ENCODE results near the gene POU6F2. TPM values are rescaled to one million over a fixed set of nuclear protein-coding genes. Genes with fewer than 3 reads are reported as not detected.

The POU6F2 gene, protein sequence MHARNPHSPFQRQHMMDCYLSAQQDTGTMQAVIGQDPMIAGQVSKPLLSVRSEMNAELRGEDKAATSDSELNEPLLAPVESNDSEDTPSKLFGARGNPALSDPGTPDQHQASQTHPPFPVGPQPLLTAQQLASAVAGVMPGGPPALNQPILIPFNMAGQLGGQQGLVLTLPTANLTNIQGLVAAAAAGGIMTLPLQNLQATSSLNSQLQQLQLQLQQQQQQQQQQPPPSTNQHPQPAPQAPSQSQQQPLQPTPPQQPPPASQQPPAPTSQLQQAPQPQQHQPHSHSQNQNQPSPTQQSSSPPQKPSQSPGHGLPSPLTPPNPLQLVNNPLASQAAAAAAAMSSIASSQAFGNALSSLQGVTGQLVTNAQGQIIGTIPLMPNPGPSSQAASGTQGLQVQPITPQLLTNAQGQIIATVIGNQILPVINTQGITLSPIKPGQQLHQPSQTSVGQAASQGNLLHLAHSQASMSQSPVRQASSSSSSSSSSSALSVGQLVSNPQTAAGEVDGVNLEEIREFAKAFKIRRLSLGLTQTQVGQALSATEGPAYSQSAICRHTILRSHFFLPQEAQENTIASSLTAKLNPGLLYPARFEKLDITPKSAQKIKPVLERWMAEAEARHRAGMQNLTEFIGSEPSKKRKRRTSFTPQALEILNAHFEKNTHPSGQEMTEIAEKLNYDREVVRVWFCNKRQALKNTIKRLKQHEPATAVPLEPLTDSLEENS
- 1 to 10 TPM; 1.1 to 1.3 TPM for total RNA-seq
- polyA plus RNA-seq (ENCODE audit: insufficient read length in 2 of 2) = 1 to 10 TPM; 1.9 to 2.0 TPM
- long read RNA-seq, donor 1 = 0 reads
- long read RNA-seq, donor 2 = 0 reads
- long read RNA-seq, donor 3 = 0 reads
- long read RNA-seq, donor 4 = 0 reads

DNA sequence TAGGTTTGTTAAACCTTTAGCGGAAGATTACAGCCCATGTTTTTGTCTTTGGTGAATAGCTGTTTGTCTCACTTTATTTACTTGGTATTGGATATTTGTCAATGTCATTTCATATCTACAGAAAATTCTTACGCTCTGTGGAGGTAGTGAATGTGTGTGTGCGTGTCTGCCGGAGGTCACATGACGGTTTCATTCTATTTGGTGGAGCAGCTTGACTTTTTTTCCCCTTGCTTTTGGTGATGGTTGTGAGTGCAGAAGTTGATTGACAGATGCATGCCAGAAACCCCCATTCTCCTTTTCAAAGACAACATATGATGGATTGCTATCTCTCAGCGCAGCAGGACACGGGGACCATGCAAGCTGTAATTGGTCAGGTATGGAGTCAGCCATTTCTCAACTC is at the start of gene POU6F2:
Gene POU6F2, plus strand, starts transcription at position 225 of the 400 bp plus-strand sequence. Its CDS starts 45 bp downstream, at position 270.
- Histone ChIP-seq H3K27ac (ENCODE audit: low read depth, low read length) (no peak within 1 kb of the TSS), H3K4me1 (ENCODE audit: control insufficient read depth, insufficient read depth, low read length) (peaks cover 6% of the 10 kb centered on the region), H3K9me3 (ENCODE audit: control insufficient read depth, insufficient read depth, low read length) (no peaks in the 10 kb centered on the region), H3K4me3 (ENCODE audit: low read depth, low read length) (no peak within 1 kb of the TSS), H3K36me3 (ENCODE audit: control insufficient read depth, insufficient read depth, low read length) (no peaks in the 10 kb centered on the region), H3K27me3 (ENCODE audit: control insufficient read depth, insufficient read depth, low read length) (peaks cover 26% of the 10 kb centered on the region)
- peak in 1 of 6 donors; percentile 25 for DNase-seq (ENCODE audit: low read depth in 4 of 6, low spot score in 6 of 6)
- 75% methylated on average over 2 of the region's 7 CpGs for WGBS (ENCODE audit: insufficient coverage)

DNA sequence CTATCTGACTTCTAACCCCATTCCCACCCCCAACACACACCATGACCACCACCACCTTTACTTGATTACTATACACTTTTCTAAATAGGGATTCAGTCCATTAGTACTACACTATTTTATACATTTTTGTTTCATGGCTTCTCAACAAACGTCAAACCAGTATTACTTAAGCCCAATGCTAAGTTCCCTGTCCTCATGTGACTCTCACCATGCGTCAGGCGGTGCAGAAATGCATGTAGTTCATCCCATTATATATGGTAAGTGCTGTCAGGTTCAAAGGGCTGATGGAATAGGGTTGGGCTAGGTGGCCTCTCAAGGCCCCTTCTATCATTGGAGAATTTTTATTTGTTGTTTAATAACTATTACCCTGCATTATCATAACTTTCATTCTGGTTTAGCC is 49.2 kb upstream of the POU6F2 start:
- DNase-seq (ENCODE audit: low read depth in 4 of 6, low spot score in 6 of 6) = no peak
- no peaks in the 10 kb centered on the region for H3K36me3 ChIP-seq (ENCODE audit: control insufficient read depth, insufficient read depth, low read length)
- no peak overlapping the region for H3K4me3 ChIP-seq (ENCODE audit: low read depth, low read length)
- H3K27ac ChIP-seq (ENCODE audit: low read depth, low read length) = no peak overlapping the region
- H3K4me1 ChIP-seq (ENCODE audit: control insufficient read depth, insufficient read depth, low read length) = no peaks in the 10 kb centered on the region
- H3K9me3 ChIP-seq (ENCODE audit: control insufficient read depth, insufficient read depth, low read length) = no peaks in the 10 kb centered on the region
- no peaks in the 10 kb centered on the region for H3K27me3 ChIP-seq (ENCODE audit: control insufficient read depth, insufficient read depth, low read length)
- WGBS (ENCODE audit: insufficient coverage) = 80% methylated on average over 1 of the region's 3 CpGs

DNA sequence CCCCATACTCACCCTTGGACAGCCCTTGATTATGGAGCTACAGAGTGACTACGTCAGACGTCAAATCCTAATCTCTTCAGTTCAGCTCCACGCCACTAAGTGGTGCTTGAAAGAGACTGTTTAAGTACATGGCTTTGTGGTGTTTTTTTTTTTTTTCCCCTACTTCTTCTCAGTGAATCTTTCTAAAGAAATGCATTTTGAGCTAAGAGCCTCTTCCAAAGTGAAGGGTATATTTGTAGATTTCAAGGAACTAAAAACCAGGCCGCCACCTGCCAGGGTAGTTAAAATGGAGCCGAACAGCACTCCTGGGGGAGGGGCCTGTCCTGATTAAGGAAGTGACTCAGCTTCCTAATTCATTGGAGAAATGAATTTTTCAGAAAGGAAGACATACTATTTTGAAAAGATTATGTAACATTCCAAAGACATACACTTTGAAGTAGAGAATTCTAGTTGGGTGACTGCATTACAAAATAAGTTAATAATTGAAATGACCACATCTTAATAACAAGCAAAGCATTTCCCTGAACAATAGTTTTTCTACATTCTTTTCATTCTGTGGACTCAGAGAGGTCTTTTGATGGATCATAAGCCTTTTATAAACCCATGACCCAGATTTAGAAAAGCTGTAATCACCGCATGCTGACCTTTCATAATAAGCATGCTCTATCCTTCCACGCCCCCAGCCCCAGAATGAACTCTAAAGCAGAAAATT is 48.1 kb upstream of the POU6F2 start:
- WGBS (ENCODE audit: insufficient coverage) = 80% methylated on average over 2 of the region's 7 CpGs
- no peaks in the 10 kb centered on the region for H3K9me3 ChIP-seq (ENCODE audit: control insufficient read depth, insufficient read depth, low read length)
- DNase-seq (ENCODE audit: low read depth in 4 of 6, low spot score in 6 of 6) = no peak
- H3K4me3 ChIP-seq (ENCODE audit: low read depth, low read length) = no peak overlapping the region
- H3K27ac ChIP-seq (ENCODE audit: low read depth, low read length) = no peak overlapping the region
- H3K27me3 ChIP-seq (ENCODE audit: control insufficient read depth, insufficient read depth, low read length) = no peaks in the 10 kb centered on the region
- no peaks in the 10 kb centered on the region for H3K4me1 ChIP-seq (ENCODE audit: control insufficient read depth, insufficient read depth, low read length)
- no peaks in the 10 kb centered on the region for H3K36me3 ChIP-seq (ENCODE audit: control insufficient read depth, insufficient read depth, low read length)

DNA sequence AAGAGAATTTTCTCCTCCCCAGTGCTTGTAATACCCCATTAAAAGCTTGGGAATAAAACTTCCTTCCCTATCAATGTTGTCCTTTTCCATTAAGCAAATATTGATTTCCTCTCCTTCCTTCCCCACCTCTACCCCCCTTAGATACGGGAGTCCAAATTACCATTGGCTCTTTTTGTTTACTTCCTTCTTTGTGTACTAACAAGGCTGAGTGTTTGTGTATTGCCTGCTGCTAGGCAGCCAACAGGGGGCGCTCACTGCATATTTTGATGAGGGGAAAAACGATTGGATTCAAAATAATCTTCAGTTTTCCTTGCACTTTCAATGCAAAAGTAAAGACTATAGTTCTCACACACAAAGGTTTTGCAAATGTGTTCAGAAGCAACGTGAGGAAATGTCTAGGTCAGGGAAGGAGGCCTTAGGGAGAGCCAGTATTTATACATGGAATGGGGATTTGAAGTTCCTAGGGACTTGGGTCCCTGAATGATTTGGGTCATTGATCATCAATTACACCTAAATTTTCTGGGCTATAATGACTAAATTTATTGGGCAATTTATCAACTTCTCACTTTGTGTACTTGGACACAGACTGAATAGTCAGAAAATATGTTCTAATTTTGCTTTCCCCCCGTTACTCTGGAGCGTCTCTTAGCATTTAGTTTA is 45.1 kb upstream of the POU6F2 start:
- no peaks in the 10 kb centered on the region for H3K36me3 ChIP-seq (ENCODE audit: control insufficient read depth, insufficient read depth, low read length)
- 75% methylated on average over 2 of the region's 6 CpGs for WGBS (ENCODE audit: insufficient coverage)
- H3K4me1 ChIP-seq (ENCODE audit: control insufficient read depth, insufficient read depth, low read length) = no peaks in the 10 kb centered on the region
- peak; percentile 33 to 94 (median 64) for DNase-seq (ENCODE audit: low read depth in 4 of 6, low spot score in 6 of 6)
- no peak overlapping the region for H3K4me3 ChIP-seq (ENCODE audit: low read depth, low read length)
- H3K9me3 ChIP-seq (ENCODE audit: control insufficient read depth, insufficient read depth, low read length) = no peaks in the 10 kb centered on the region
- no peak overlapping the region for H3K27ac ChIP-seq (ENCODE audit: low read depth, low read length)
- H3K27me3 ChIP-seq (ENCODE audit: control insufficient read depth, insufficient read depth, low read length) = no peaks in the 10 kb centered on the region

DNA sequence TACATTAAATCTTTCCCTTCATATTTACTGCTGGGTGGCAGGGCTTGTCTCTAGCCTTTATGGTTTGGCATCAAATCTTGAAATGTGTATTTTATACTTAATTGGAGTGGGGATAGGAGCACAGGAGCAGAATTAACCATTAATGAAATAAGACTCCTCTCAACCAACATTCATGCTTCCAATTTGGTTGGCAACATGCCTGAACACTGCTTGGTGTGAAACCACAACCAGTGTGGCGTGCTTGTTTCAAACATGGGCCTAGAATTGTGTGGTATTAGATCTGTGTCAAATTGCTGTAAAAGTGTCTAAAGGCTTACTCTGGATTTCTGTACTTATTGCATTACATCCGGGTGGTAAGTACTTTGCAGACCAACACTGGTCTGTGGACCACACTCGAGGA is 43.7 kb upstream of the POU6F2 start:
- no peak overlapping the region for H3K4me3 ChIP-seq (ENCODE audit: low read depth, low read length)
- WGBS (ENCODE audit: insufficient coverage) = no CpG with 5 or more reads among the region's 3 CpGs

DNA sequence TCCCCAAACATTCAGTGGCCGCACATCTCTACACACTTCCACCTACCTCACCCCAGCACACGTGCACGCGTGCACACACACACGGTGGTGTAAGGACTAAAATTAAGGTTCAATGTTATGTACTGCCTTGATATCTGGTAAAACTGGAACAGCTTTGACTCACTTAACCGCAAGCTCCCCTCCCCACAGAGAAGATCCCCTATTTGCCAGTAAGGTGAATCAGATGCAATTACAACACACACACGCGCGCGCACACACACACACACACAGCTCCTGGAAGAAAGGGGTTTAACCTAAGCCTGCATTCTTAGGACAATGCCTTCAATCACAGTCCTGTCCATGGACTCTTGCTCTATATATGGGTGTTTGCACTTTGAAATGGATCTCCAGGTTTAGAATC is 43.2 kb upstream of the POU6F2 start:
- no peak overlapping the region for H3K4me3 ChIP-seq (ENCODE audit: low read depth, low read length)
- no peaks in the 10 kb centered on the region for H3K27me3 ChIP-seq (ENCODE audit: control insufficient read depth, insufficient read depth, low read length)
- no peaks in the 10 kb centered on the region for H3K36me3 ChIP-seq (ENCODE audit: control insufficient read depth, insufficient read depth, low read length)
- 100% methylated on average over 1 of the region's 10 CpGs for WGBS (ENCODE audit: insufficient coverage)
- H3K4me1 ChIP-seq (ENCODE audit: control insufficient read depth, insufficient read depth, low read length) = no peaks in the 10 kb centered on the region
- no peak overlapping the region for H3K27ac ChIP-seq (ENCODE audit: low read depth, low read length)
- DNase-seq (ENCODE audit: low read depth in 4 of 6, low spot score in 6 of 6) = no peak
- no peaks in the 10 kb centered on the region for H3K9me3 ChIP-seq (ENCODE audit: control insufficient read depth, insufficient read depth, low read length)

More for the DNA sequence above, 43.7 kb upstream of the POU6F2 start:
- Histone ChIP-seq H3K9me3 (ENCODE audit: control insufficient read depth, insufficient read depth, low read length) (no peaks in the 10 kb centered on the region), H3K4me1 (ENCODE audit: control insufficient read depth, insufficient read depth, low read length) (no peaks in the 10 kb centered on the region), H3K27ac (ENCODE audit: low read depth, low read length) (no peak overlapping the region), H3K36me3 (ENCODE audit: control insufficient read depth, insufficient read depth, low read length) (no peaks in the 10 kb centered on the region), H3K27me3 (ENCODE audit: control insufficient read depth, insufficient read depth, low read length) (no peaks in the 10 kb centered on the region)
- DNase-seq (ENCODE audit: low read depth in 4 of 6, low spot score in 6 of 6) = no peak

DNA sequence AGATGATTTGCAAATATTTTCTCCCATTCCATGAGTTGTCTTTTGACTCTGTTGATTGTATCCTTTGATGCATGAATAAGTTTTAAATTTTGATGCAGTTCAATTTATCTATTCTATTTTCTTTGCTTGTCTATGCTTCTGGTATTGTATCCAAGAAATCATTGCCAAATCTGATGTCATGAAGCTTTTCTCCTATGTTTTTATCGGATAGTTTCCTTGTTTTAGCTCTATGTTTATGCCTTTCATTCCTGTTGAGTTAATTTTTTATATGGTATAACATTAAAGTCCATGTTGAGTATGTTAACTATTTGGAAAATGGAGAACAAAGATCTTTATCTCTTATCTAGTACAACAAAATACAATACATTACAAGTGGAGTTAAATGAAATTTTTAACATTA is 41.1 kb upstream of the POU6F2 start:
- H3K4me3 ChIP-seq (ENCODE audit: low read depth, low read length) = no peak overlapping the region
- no peak overlapping the region for H3K27ac ChIP-seq (ENCODE audit: low read depth, low read length)
- H3K27me3 ChIP-seq (ENCODE audit: control insufficient read depth, insufficient read depth, low read length) = no peaks in the 10 kb centered on the region
- no peak for DNase-seq (ENCODE audit: low read depth in 4 of 6, low spot score in 6 of 6)
- no peaks in the 10 kb centered on the region for H3K9me3 ChIP-seq (ENCODE audit: control insufficient read depth, insufficient read depth, low read length)
- no peaks in the 10 kb centered on the region for H3K36me3 ChIP-seq (ENCODE audit: control insufficient read depth, insufficient read depth, low read length)
- H3K4me1 ChIP-seq (ENCODE audit: control insufficient read depth, insufficient read depth, low read length) = no peaks in the 10 kb centered on the region
- WGBS (ENCODE audit: insufficient coverage) = no CpG with 5 or more reads among the region's 1 CpG

DNA sequence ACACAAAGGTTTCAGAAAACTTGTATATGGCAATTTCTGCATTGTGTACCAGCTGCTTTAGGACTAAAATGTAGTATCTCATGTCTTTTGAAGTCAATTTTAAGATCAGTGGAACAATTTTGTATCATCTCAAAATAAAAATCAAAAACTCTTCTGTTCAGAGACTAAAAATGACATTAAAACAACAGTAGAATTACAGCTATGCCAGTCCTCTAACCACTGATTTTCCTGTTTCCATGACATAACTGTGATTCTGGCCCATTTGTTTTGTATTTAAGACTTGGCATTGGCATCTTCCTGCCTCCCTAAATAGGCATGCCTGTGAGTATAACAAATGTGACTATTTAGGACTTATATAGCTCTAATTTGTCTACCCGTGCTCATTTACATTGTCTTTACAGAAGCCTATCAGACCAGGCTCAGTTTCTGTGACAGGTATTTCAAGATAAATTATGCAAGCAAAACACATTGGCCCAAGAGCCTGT is 39.7 kb upstream of the POU6F2 start:
- Histone ChIP-seq H3K27ac (ENCODE audit: low read depth, low read length) (no peak overlapping the region), H3K4me3 (ENCODE audit: low read depth, low read length) (no peak overlapping the region), H3K4me1 (ENCODE audit: control insufficient read depth, insufficient read depth, low read length) (no peaks in the 10 kb centered on the region), H3K9me3 (ENCODE audit: control insufficient read depth, insufficient read depth, low read length) (no peaks in the 10 kb centered on the region), H3K36me3 (ENCODE audit: control insufficient read depth, insufficient read depth, low read length) (no peaks in the 10 kb centered on the region), H3K27me3 (ENCODE audit: control insufficient read depth, insufficient read depth, low read length) (no peaks in the 10 kb centered on the region)
- no CpG with 5 or more reads among the region's 1 CpG for WGBS (ENCODE audit: insufficient coverage)
- peak in 2 of 6 donors; percentile 21 to 60 for DNase-seq (ENCODE audit: low read depth in 4 of 6, low spot score in 6 of 6)

DNA sequence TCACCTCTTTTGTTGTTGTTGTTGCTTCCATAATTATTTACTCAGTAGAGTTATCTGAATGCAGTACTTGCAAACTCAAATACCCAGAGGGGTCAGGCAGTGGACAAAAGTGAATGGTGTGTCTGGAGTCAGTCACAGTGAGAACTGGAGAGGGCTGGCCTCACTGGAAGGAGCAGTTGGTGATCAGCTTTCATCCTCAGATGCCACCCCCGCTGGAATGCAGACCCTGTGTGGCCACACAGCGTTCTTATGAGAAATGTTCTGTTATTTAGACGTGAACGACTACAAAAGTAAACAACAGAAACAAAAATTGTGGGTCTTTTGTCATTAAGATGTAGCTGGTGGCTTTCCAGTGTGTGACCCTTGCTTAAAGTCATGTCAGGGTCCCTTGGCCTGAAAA is 39.1 kb upstream of the POU6F2 start:
- no peak for DNase-seq (ENCODE audit: low read depth in 4 of 6, low spot score in 6 of 6)
- WGBS (ENCODE audit: insufficient coverage) = no CpG with 5 or more reads among the region's 4 CpGs
- Histone ChIP-seq H3K27me3 (ENCODE audit: control insufficient read depth, insufficient read depth, low read length) (no peaks in the 10 kb centered on the region), H3K4me3 (ENCODE audit: low read depth, low read length) (no peak overlapping the region), H3K36me3 (ENCODE audit: control insufficient read depth, insufficient read depth, low read length) (no peaks in the 10 kb centered on the region), H3K9me3 (ENCODE audit: control insufficient read depth, insufficient read depth, low read length) (no peaks in the 10 kb centered on the region), H3K27ac (ENCODE audit: low read depth, low read length) (no peak overlapping the region), H3K4me1 (ENCODE audit: control insufficient read depth, insufficient read depth, low read length) (no peaks in the 10 kb centered on the region)

All from spinal cord (tissue), 10 donors.